Esophagus squamous epithelium (tissue), 5 donors: ENCODE results near the gene C12orf50. TPM values are rescaled to one million over a fixed set of nuclear protein-coding genes. Genes with fewer than 3 reads are reported as not detected.
"Not testable (repeated sequence)": the region's sequence is repeated elsewhere in the genome, so short reads cannot be mapped to it uniquely, and the experiment has no call there.

Source experiments
- DNase-seq: peaks from one replicate; lab custom pipeline; 2025; lab: John Stamatoyannopoulos, UW
- H3K27ac ChIP-seq, 4 donors: fragments of 200-600 bp; sonication (generic); one replicate each; pipeline ENCODE4 v1.5.1; 2016 to 2019; ENCODE audit warnings: mild to moderate bottlenecking in 1 of 4
- H3K27me3 ChIP-seq, 4 donors: fragments of 200-600 bp; sonication (generic); 1 replicate in 3 of 4; 2 replicates in 1 of 4; pipeline versions ENCODE4 v1.5.1 to v1.6.0; 2017 to 2021; ENCODE audit warnings: antibody characterized with exemption in 1 of 4
- H3K36me3 ChIP-seq, 3 donors: fragments of 200-600 bp; sonication (generic); one replicate each; pipeline ENCODE4 v1.5.1; 2016 to 2019
- H3K4me1 ChIP-seq, 3 donors: fragments of 200-600 bp; sonication (generic); one replicate each; pipeline ENCODE4 v1.5.1; 2017 to 2019
- H3K4me3 ChIP-seq, 4 donors: fragments of 200-600 bp; sonication (generic); 1 replicate in 3 of 4; 2 replicates in 1 of 4; pipeline ENCODE4 v1.5.1; 2016 to 2019; ENCODE audit warnings: mild to moderate bottlenecking in 2 of 4, moderate library complexity in 1 of 4
- H3K9me3 ChIP-seq, 3 donors: fragments of 200-600 bp; sonication (generic); one replicate each; pipeline ENCODE4 v1.5.1; 2016 to 2019
- CTCF ChIP-seq, 6 experiments: fragments of 450-650 bp in 4 of 6; fragments of 200-600 bp in 2 of 6; sonication (generic) in 2 of 6; IDR thresholded peaks; one replicate each; pipeline ENCODE4 v1.5.1; 2016 to 2019; ENCODE audit warnings: antibody characterized with exemption in 6 of 6, mild to moderate bottlenecking in 4 of 6, moderate library complexity in 4 of 6
- POLR2A ChIP-seq, 4 donors: fragments of 450-650 bp; IDR thresholded peaks; one replicate each; pipeline ENCODE4 v1.6.1; 2017; ENCODE audit warnings: antibody characterized with exemption in 4 of 4, mild to moderate bottlenecking in 4 of 4, moderate library complexity in 3 of 4
- WGBS, 2 donors: methylation state at CpG; one replicate each; pipeline ENCODE4 v1.1.5; 2018; 5-methylcytosine and 5-hydroxymethylcytosine counted together
- intact Hi-C: fragments of 100-400 bp; cut with DNase I; formaldehyde crosslinking; loops from one replicate; pipeline ENCODE4 v1.15.0; 2022
- total RNA-seq, 4 donors: library from RNA; depleted of rRNA; stranded (reverse); fragments of >200 nt; gene quantifications; one replicate each; pipeline ENCODE4 v1.1.0, GENCODE V29; 2016
- donor health status: DM: yes; HTN: yes; CAD: no.

Gene C12orf50
- total RNA-seq, 4 donors from 2014 or later = not detected

- Histone ChIP-seq H3K9me3 (no peaks in the 10 kb centered on the region), H3K4me3 (peak overlapping the region; percentile 79 to 94 (median 86)), H3K27me3 (no peaks in the 10 kb centered on the region), H3K27ac (peak overlapping the region; percentile 84 to 95 (median 94)), H3K36me3 (peaks cover 0 to 5% (median 0%) of the 10 kb centered on the region in 3 donors), H3K4me1 (peaks cover 3 to 56% (median 25%) of the 10 kb centered on the region in 3 donors)
- WGBS, 2 donors = 14 to 23% methylated on average over 5 of the region's 5 CpGs
- no peak for DNase-seq
- intact Hi-C loops = no loop called here
- no peak for TF ChIP-seq CTCF (IDR thresholded peaks at IDR 0.05)
- TF ChIP-seq POLR2A (IDR thresholded peaks at IDR 0.05) = no peak
Measured at GRCh38 chr12:88036353-88036965, 7.3 kb upstream of the C12orf50 start.

GRCh38 chr12:88035907-88036289, 6.7 kb upstream of the C12orf50 start:
- intact Hi-C loops = no loop called here
- 3 to 6% methylated on average over 5 of the region's 5 CpGs for WGBS, 2 donors
- Histone ChIP-seq H3K9me3 (no peaks in the 10 kb centered on the region), H3K27me3 (no peaks in the 10 kb centered on the region), H3K27ac (peak overlapping the region; percentile 84 to 95 (median 94)), H3K36me3 (peaks cover 0 to under 1% (median 0%) of the 10 kb centered on the region in 3 donors), H3K4me1 (peaks cover 3 to 56% (median 25%) of the 10 kb centered on the region in 3 donors), H3K4me3 (peak overlapping the region; percentile 79 to 94 (median 86))
- no peak for DNase-seq
- no peak for TF ChIP-seq POLR2A (IDR thresholded peaks at IDR 0.05)

GRCh38 chr12:88035271-88035906, 6.2 kb upstream of the C12orf50 start:
- Histone ChIP-seq H3K36me3 (no peaks in the 10 kb centered on the region), H3K9me3 (no peaks in the 10 kb centered on the region), H3K4me3 (peak overlapping the region; percentile 79 to 94 (median 86)), H3K4me1 (peaks cover 3 to 54% (median 25%) of the 10 kb centered on the region in 3 donors), H3K27ac (peak overlapping the region; percentile 84 to 95 (median 94)), H3K27me3 (no peaks in the 10 kb centered on the region)
- DNase-seq = peak; percentile 50
- TF ChIP-seq CTCF (IDR thresholded peaks at IDR 0.05) = peak in 1 of 6 experiments; percentile 4
- TF ChIP-seq POLR2A (IDR thresholded peaks at IDR 0.05) = peak in 2 of 4 donors; percentile 84 to 90
- intact Hi-C loops = no loop called here
- WGBS, 2 donors = 0% methylated on average over 20 to 37 of the region's 54 CpGs

GRCh38 chr12:88031161-88031560, 2.0 kb upstream of the C12orf50 start:
- WGBS, 2 donors = 80 to 86% methylated on average over 2 to 3 of the region's 3 CpGs

GRCh38 chr12:88026196-88026595, 3.0 kb downstream of the C12orf50 start:
- 80 to 88% methylated on average over 1 of the region's 1 CpG for WGBS, 2 donors
- Histone ChIP-seq H3K27me3 (no peaks in the 10 kb centered on the region), H3K36me3 (no peaks in the 10 kb centered on the region), H3K4me1 (no peaks in the 10 kb centered on the region), H3K9me3 (no peaks in the 10 kb centered on the region), H3K4me3 (no peak overlapping the region), H3K27ac (no peak overlapping the region)
- TF ChIP-seq POLR2A (IDR thresholded peaks at IDR 0.05) (no peak), CTCF (IDR thresholded peaks at IDR 0.05) (no peak)
- intact Hi-C loops = no loop called here
- DNase-seq = no peak

More at GRCh38 chr12:88031161-88031560, 2.0 kb upstream of the C12orf50 start:
- H3K36me3 ChIP-seq, H3K9me3 ChIP-seq, DNase-seq, H3K27me3 ChIP-seq, H3K4me3 ChIP-seq, intact Hi-C loops, H3K27ac ChIP-seq: not testable (repeated sequence)
- peaks cover 0 to 12% (median 2%) of the 10 kb centered on the region in 3 donors for H3K4me1 ChIP-seq

GRCh38 chr12:88017964-88018363, 11.2 kb downstream of the C12orf50 start:
- no peak for DNase-seq

More at GRCh38 chr12:88017964-88018363, 11.2 kb downstream of the C12orf50 start:
- H3K27ac ChIP-seq = no peak overlapping the region
- H3K9me3 ChIP-seq = peaks cover 0 to 13% (median 0%) of the 10 kb centered on the region in 3 donors
- no peaks in the 10 kb centered on the region for H3K27me3 ChIP-seq
- intact Hi-C loops = no loop called here
- TF ChIP-seq CTCF (IDR thresholded peaks at IDR 0.05) (no peak), POLR2A (IDR thresholded peaks at IDR 0.05) (no peak)
- H3K4me1 ChIP-seq = no peaks in the 10 kb centered on the region
- no peaks in the 10 kb centered on the region for H3K36me3 ChIP-seq
- 88 to 97% methylated on average over 1 to 2 of the region's 3 CpGs for WGBS, 2 donors
- H3K4me3 ChIP-seq = no peak overlapping the region
